ENCODE data around the gene SSPN. TPM values are rescaled to one million over a fixed set of nuclear protein-coding genes. Genes with fewer than 3 reads are reported as not detected.

Gene SSPN
- total RNA-seq, 4 donors from 2014 or later = 0.99 to 11.3 (median 3.1) TPM

DNA sequence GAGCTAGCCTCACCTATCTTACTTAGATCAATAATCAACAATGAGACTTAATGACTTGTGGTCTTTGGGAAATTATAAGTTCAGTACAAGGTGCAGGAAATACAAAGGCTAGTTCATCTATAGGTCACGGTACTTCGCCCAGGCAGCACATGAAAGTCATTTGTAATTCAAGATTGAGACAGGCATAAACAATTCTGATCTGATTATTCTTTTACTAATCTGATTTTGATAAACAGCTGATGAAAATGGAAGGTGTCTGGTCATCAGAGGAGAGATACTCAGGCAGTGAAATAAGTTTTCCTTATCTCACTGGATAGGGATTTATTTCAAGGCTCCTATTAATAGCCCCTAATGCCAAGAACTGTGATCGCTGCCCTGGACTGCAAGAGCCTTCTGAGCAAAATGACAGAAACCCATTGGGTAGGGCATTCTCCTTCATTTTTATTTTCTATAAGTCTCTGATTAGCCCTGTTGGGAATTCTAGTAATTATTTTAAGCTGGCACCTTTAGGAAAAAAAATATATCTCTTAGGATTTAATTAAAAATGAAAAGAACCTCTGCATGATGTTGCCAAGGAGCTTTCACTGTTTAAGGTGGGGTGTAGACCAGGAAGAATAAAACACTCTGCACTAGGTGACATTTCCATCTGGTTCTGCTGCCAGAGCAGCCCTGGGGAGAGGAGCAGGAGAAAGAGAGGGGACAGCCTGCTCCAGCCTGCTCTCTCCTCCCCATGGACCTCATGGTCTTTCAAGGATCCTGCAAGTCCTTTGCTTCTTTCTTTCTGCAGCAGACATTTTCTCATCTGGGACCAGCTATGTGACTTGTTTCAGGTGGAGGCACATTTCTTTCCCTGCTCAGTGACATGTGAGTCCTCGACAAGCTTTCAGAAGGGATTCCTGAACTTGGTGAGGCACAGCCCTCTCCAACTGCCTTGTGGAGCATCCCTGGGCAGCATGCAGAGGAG, 44.8 kb downstream of the SSPN start:
- H3K36me3 ChIP-seq = no peaks in the 10 kb centered on the region
- no peaks in the 10 kb centered on the region for H3K9me3 ChIP-seq
- TF ChIP-seq, protein P1, sequence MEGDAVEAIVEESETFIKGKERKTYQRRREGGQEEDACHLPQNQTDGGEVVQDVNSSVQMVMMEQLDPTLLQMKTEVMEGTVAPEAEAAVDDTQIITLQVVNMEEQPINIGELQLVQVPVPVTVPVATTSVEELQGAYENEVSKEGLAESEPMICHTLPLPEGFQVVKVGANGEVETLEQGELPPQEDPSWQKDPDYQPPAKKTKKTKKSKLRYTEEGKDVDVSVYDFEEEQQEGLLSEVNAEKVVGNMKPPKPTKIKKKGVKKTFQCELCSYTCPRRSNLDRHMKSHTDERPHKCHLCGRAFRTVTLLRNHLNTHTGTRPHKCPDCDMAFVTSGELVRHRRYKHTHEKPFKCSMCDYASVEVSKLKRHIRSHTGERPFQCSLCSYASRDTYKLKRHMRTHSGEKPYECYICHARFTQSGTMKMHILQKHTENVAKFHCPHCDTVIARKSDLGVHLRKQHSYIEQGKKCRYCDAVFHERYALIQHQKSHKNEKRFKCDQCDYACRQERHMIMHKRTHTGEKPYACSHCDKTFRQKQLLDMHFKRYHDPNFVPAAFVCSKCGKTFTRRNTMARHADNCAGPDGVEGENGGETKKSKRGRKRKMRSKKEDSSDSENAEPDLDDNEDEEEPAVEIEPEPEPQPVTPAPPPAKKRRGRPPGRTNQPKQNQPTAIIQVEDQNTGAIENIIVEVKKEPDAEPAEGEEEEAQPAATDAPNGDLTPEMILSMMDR (IDR thresholded peaks at IDR 0.05) = no peak
- TF ChIP-seq POLR2A (IDR thresholded peaks at IDR 0.05) = no peak
- H3K27ac ChIP-seq = peak overlapping the region in 1 of 4 donors; percentile 61
- no peak overlapping the region for H3K4me3 ChIP-seq
- no peaks in the 10 kb centered on the region for H3K27me3 ChIP-seq
- intact Hi-C loops (cut with DNase I) = no loop called here
- DNase-seq = no peak
- peaks cover 0 to 21% (median 12%) of the 10 kb centered on the region in 3 donors for H3K4me1 ChIP-seq
- WGBS, 2 donors = 35 to 82% methylated on average over 3 to 4 of the region's 4 CpGs

DNA sequence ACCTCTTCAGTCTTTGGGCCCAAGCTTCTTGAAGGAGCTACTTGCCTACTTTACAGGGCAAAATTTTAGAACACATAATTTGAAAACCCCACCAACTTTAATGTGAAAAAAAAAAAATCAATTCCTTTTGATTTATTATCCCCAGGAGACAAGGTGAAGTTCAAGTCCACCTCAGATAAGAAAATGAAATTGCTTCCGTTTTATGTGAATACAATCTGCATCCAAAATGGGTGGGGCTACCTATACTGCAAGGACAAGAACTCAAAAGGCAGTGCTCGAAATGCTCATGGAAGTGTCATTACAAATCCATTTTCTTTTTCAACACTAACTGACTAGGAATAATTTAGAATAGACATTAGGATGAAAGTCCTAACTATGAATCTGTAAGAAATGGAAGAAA, 45.7 kb downstream of the SSPN start:
- H3K27ac ChIP-seq = no peak overlapping the region
- 56 to 77% methylated on average over 2 of the region's 2 CpGs for WGBS, 2 donors
- H3K4me1 ChIP-seq = peaks cover 0 to 26% (median 12%) of the 10 kb centered on the region in 3 donors
- H3K36me3 ChIP-seq = no peaks in the 10 kb centered on the region
- intact Hi-C loops (cut with DNase I) = no loop called here
- TF ChIP-seq, protein P1 (IDR thresholded peaks at IDR 0.05) = no peak
- TF ChIP-seq POLR2A (IDR thresholded peaks at IDR 0.05) = no peak
- H3K4me3 ChIP-seq = no peak overlapping the region
- no peak for DNase-seq
- no peaks in the 10 kb centered on the region for H3K9me3 ChIP-seq
- H3K27me3 ChIP-seq = no peaks in the 10 kb centered on the region

DNA sequence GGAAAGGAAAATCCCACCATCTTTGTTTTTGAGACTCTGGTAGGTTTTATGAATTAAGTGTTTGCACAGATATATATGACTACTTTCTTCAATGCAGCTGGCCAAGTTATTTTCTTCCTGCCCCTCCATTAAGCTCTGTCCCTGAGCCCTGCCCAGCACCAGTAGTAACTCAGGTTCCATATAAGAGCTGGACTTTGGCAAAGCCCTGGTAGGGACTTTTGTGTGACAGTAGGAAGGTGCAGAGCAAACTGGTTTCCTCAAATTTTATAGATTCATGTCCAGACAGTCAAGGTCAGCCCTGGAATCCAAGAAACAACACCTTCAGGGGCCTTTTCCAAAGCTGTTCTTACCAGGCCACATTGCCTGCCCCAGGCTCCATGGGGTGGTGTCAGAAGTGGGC, 47.3 kb downstream of the SSPN start:
- H3K9me3 ChIP-seq = no peaks in the 10 kb centered on the region
- TF ChIP-seq POLR2A (IDR thresholded peaks at IDR 0.05) = no peak
- TF ChIP-seq, protein P1 (IDR thresholded peaks at IDR 0.05) = no peak
- no peak for DNase-seq
- no peak overlapping the region for H3K4me3 ChIP-seq
- H3K4me1 ChIP-seq = peaks cover 0 to 37% (median 12%) of the 10 kb centered on the region in 3 donors
- no peak overlapping the region for H3K27ac ChIP-seq
- H3K27me3 ChIP-seq = no peaks in the 10 kb centered on the region
- intact Hi-C loops (cut with DNase I) = no loop called here
- H3K36me3 ChIP-seq = no peaks in the 10 kb centered on the region

DNA sequence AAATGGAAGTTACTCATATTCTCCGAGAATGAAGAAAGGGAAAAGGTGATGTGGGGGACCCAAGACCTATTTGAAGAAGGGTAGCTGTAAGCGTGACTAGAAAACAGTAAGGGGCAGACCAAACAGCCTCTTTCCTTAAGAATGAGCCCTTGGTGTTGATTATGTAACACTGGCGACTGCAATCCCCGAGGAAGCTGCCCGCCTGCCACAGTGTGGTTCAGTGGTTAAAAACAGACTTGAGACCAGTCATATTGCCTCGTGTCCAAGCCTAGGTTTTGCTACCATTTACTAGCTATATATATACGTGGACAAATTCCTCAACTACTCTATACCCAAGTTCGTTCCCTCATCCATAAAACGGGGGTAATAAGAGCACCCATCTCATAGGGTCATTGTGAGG, 49.1 kb downstream of the SSPN start:
- no peaks in the 10 kb centered on the region for H3K27me3 ChIP-seq
- TF ChIP-seq POLR2A (IDR thresholded peaks at IDR 0.05) = no peak
- TF ChIP-seq, protein P1 (IDR thresholded peaks at IDR 0.05) = no peak
- H3K36me3 ChIP-seq = no peaks in the 10 kb centered on the region
- no peak for DNase-seq
- H3K9me3 ChIP-seq = peaks cover 0 to 2% (median 0%) of the 10 kb centered on the region in 3 donors
- H3K4me3 ChIP-seq = no peak overlapping the region
- 71 to 80% methylated on average over 9 of the region's 9 CpGs for WGBS, 2 donors
- peaks cover 0 to 25% (median 8%) of the 10 kb centered on the region in 3 donors for H3K4me1 ChIP-seq
- no peak overlapping the region for H3K27ac ChIP-seq
- intact Hi-C loops (cut with DNase I) = no loop called here

DNA sequence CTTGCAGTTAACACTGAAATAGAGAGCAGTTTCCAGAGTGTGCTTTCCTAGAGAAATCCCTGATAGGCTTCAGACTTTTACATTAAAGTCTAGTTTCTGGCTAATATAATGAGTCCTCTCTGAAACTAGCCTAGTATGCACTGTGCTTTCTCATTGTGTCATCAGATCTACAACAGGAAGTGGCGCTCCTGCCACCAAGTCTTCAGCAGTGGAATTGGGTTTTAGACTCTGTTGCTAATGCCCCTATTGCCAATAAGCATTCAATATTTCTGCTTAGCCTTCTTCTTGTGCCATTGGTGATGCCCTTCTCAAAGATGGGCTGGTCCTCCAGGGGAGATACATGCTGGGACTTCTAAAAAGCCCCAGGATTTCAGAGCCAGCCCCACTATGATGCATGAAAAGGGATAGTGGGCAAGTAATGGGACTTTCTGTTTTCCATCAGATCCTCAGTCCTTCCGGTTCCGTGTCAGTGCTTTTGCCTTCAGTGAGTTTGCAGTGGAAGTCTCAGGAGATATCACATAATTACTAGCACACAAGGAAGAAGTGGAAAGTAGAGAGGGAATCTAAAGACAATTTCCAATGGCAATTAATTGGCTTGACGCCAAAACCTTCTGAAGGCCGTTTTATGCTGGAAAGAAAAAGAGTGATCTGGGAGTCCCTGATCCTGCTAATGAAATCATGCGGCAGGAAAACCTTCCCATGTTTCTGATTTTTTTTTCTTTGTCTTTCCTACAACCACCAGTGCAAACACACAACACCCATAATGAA, 50.0 kb downstream of the SSPN start:
- Histone ChIP-seq H3K4me3 (no peak overlapping the region), H3K4me1 (peaks cover 0 to 17% (median 0%) of the 10 kb centered on the region in 3 donors), H3K27me3 (no peaks in the 10 kb centered on the region), H3K9me3 (peaks cover 0 to 4% (median 0%) of the 10 kb centered on the region in 3 donors), H3K36me3 (no peaks in the 10 kb centered on the region), H3K27ac (no peak overlapping the region)
- DNase-seq = no peak
- intact Hi-C loops (cut with DNase I) = no loop called here
- 68 to 80% methylated on average over 6 of the region's 6 CpGs for WGBS, 2 donors
- TF ChIP-seq, protein P1 (IDR thresholded peaks at IDR 0.05) = no peak
- TF ChIP-seq POLR2A (IDR thresholded peaks at IDR 0.05) = no peak

All from esophagus squamous epithelium (tissue), 5 donors.